Cardiac muscle cell (in vitro differentiated cells and primary cell): ENCODE results near the gene USP53. TPM values are rescaled to one million over a fixed set of nuclear protein-coding genes. Genes with fewer than 3 reads are reported as not detected.

Experiments used
- DNase-seq, 2 donors: peaks; one replicate each; pipeline versions ENCODE4 v3.0.0 to v3.0.0-alpha.2; 2010 to 2017; ENCODE audit warnings: low read depth in 1 of 2, low spot score in 1 of 2
- H3K27ac ChIP-seq: fragments of 200-600 bp; sonication (generic); 2 replicates; pipeline ENCODE4 v1.5.1; 2016
- H3K27me3 ChIP-seq: fragments of 200-600 bp; sonication (generic); 2 replicates; pipeline ENCODE4 v1.6.0; 2016; ENCODE audit warnings: control low read depth
- H3K36me3 ChIP-seq: fragments of 200-600 bp; sonication (generic); 2 replicates; pipeline ENCODE4 v1.5.1; 2016; ENCODE audit warnings: control low read depth
- H3K4me1 ChIP-seq: fragments of 200-600 bp; sonication (generic); 2 replicates; pipeline ENCODE4 v1.8.1; 2017; ENCODE audit warnings: low read depth, mild to moderate bottlenecking, mixed run types
- H3K4me3 ChIP-seq: fragments of 200-600 bp; sonication (generic); 2 replicates; pipeline ENCODE4 v1.5.1; 2016; ENCODE audit warnings: mild to moderate bottlenecking
- H3K9me3 ChIP-seq: fragments of 200-600 bp; sonication (generic); 2 replicates; pipeline ENCODE4 v1.5.1; 2017; ENCODE audit warnings: low read depth, mild to moderate bottlenecking, control low read depth
- CTCF ChIP-seq: IDR thresholded peaks from 2 replicates; pipeline ENCODE4 v1.5.1; 2012; ENCODE audit warnings: low read depth, mild to moderate bottlenecking, low read length
- polyA plus RNA-seq: library from polyadenylated mRNA; unstranded; fragments of >200 nt; fragmentation: Nextera tagmentation; extraction: Ambion mirVana; gene quantifications from 2 replicates; pipeline ENCODE4 v1.2.1, GENCODE V29; 2016
- total RNA-seq: library from RNA; depleted of rRNA; stranded (reverse); fragments of >200 nt; gene quantifications from 2 replicates; pipeline ENCODE4 v1.2.3, GENCODE V29; 2016

The USP53 gene
- total and polyA plus RNA-seq, 2 experiments from 2014 or later = 14.1 to 28.1 TPM

- H3K36me3 ChIP-seq = no peaks in the 10 kb centered on the region
- no peaks in the 10 kb centered on the region for H3K27me3 ChIP-seq
- DNase-seq = peak in 1 of 2 donors; percentile 51
- H3K9me3 ChIP-seq = no peaks in the 10 kb centered on the region
- no peak for TF ChIP-seq CTCF
- H3K27ac ChIP-seq = no peak overlapping the region
- H3K4me1 ChIP-seq = peaks cover 36% of the 10 kb centered on the region
- H3K4me3 ChIP-seq = no peak overlapping the region
Observed at GRCh38 chr4:119210775-119211174, 1.7 kb upstream of the USP53 start.

GRCh38 chr4:119211867-119212233, 663 bp upstream of the USP53 start:
- no peak for DNase-seq
- Histone ChIP-seq H3K27me3 (no peaks in the 10 kb centered on the region), H3K9me3 (no peaks in the 10 kb centered on the region), H3K36me3 (no peaks in the 10 kb centered on the region), H3K4me1 (peaks cover 31% of the 10 kb centered on the region), H3K27ac (peak overlapping the region; percentile 83), H3K4me3 (peak overlapping the region; percentile 73)
- TF ChIP-seq CTCF = no peak

- TF ChIP-seq CTCF = peak; percentile 45
- H3K27ac ChIP-seq = peak overlapping the region; percentile 91
- peak; percentile 91 to 95 for DNase-seq
- peaks cover 34% of the 10 kb centered on the region for H3K4me1 ChIP-seq
- H3K27me3 ChIP-seq = no peaks in the 10 kb centered on the region
- H3K4me3 ChIP-seq = peak overlapping the region; percentile 73
- no peaks in the 10 kb centered on the region for H3K36me3 ChIP-seq
- no peaks in the 10 kb centered on the region for H3K9me3 ChIP-seq
Observed at GRCh38 chr4:119212964-119213606, 572 bp downstream of the USP53 start.

- Histone ChIP-seq H3K4me1 (peaks cover 36% of the 10 kb centered on the region), H3K27me3 (no peaks in the 10 kb centered on the region), H3K36me3 (peaks cover 11% of the 10 kb centered on the region), H3K4me3 (no peak overlapping the region), H3K9me3 (no peaks in the 10 kb centered on the region), H3K27ac (peak overlapping the region; percentile 68)
- DNase-seq = no peak
- no peak for TF ChIP-seq CTCF
Observed at GRCh38 chr4:119218093-119218492, 5.6 kb downstream of the USP53 start.

- no peaks in the 10 kb centered on the region for H3K27me3 ChIP-seq
- H3K4me3 ChIP-seq = no peak overlapping the region
- no peaks in the 10 kb centered on the region for H3K9me3 ChIP-seq
- no peak overlapping the region for H3K27ac ChIP-seq
- peaks cover 16% of the 10 kb centered on the region for H3K4me1 ChIP-seq
- TF ChIP-seq CTCF = no peak
- DNase-seq = no peak
- peaks cover 11% of the 10 kb centered on the region for H3K36me3 ChIP-seq
Observed at GRCh38 chr4:119221412-119221811, 8.9 kb downstream of the USP53 start.
